Mesothelial cell of epicardium (in vitro differentiated cells): ENCODE measurements around the gene RSBN1L. TPM values are rescaled to one million over a fixed set of nuclear protein-coding genes. Genes with fewer than 3 reads are reported as not detected.

ENCODE experiments used
- DNase-seq, 2 experiments: peaks; one replicate each; pipeline ENCODE4 v3.0.0; 2021; ENCODE audit warnings: low spot score in 2 of 2; ENCODE audit not compliant: unreplicated experiment in 2 of 2
- H3K27ac Mint-ChIP-seq: 2 replicates; pipeline ENCODE4 v1.8.0; 2021; ENCODE audit warnings: mixed read lengths
- H3K27me3 Mint-ChIP-seq: 2 replicates; pipeline ENCODE4 v1.8.0; 2021; ENCODE audit warnings: low read depth, mixed read lengths
- H3K36me3 Mint-ChIP-seq: 2 replicates; pipeline ENCODE4 v1.8.0; 2021; ENCODE audit warnings: mixed read lengths
- H3K4me1 Mint-ChIP-seq: 2 replicates; pipeline ENCODE4 v1.8.0; 2021; ENCODE audit warnings: mixed read lengths
- H3K4me3 Mint-ChIP-seq: 2 replicates; pipeline ENCODE4 v1.8.0; 2021; ENCODE audit warnings: mild to moderate bottlenecking, moderate library complexity, mixed read lengths
- H3K9me3 Mint-ChIP-seq: 2 replicates; pipeline ENCODE4 v1.8.0; 2021; ENCODE audit warnings: mixed read lengths
- total RNA-seq: library from RNA; stranded (reverse); gene quantifications from 3 replicates; pipeline ENCODE4 v1.2.1, GENCODE V29; 2021
- TF ChIP-seq, protein P1 (sequence below): fragments of 200-600 bp; sonication (generic); IDR thresholded peaks from one replicate; pipeline ENCODE4 v1.5.0; 2021; ENCODE audit warnings: antibody characterized with exemption; ENCODE audit not compliant: unreplicated experiment

The RSBN1L gene
- total RNA-seq, 1 donor from 2014 or later = 26.7 TPM

DNA sequence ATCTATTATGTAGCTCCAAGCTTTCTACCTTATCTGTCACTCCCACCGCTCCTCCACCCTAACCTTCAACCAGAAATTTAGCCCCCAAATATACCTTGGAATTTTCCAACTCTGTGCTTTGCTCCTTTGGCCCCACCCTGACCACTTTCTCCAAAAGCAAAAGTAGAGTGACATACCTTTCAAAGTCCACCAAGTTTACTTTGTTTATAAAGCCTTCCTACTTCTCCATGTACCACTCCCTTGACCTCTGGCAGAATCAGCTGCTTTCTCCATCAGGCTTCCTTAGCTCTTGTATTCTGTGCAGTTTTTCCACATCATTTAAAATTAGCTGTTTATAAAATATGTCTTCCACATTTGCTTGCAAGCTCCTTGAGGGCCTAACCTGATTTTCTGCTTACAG, 40.9 kb upstream of the RSBN1L start:
- H3K4me3 Mint-ChIP-seq = no peak overlapping the region
- H3K36me3 Mint-ChIP-seq = peaks cover 7% of the 10 kb centered on the region
- peaks cover 5% of the 10 kb centered on the region for H3K4me1 Mint-ChIP-seq
- H3K27me3 Mint-ChIP-seq = no peaks in the 10 kb centered on the region
- TF ChIP-seq, protein P1, sequence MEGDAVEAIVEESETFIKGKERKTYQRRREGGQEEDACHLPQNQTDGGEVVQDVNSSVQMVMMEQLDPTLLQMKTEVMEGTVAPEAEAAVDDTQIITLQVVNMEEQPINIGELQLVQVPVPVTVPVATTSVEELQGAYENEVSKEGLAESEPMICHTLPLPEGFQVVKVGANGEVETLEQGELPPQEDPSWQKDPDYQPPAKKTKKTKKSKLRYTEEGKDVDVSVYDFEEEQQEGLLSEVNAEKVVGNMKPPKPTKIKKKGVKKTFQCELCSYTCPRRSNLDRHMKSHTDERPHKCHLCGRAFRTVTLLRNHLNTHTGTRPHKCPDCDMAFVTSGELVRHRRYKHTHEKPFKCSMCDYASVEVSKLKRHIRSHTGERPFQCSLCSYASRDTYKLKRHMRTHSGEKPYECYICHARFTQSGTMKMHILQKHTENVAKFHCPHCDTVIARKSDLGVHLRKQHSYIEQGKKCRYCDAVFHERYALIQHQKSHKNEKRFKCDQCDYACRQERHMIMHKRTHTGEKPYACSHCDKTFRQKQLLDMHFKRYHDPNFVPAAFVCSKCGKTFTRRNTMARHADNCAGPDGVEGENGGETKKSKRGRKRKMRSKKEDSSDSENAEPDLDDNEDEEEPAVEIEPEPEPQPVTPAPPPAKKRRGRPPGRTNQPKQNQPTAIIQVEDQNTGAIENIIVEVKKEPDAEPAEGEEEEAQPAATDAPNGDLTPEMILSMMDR = no peak
- H3K27ac Mint-ChIP-seq = no peak overlapping the region
- H3K9me3 Mint-ChIP-seq = no peaks in the 10 kb centered on the region
- no peak for DNase-seq

DNA sequence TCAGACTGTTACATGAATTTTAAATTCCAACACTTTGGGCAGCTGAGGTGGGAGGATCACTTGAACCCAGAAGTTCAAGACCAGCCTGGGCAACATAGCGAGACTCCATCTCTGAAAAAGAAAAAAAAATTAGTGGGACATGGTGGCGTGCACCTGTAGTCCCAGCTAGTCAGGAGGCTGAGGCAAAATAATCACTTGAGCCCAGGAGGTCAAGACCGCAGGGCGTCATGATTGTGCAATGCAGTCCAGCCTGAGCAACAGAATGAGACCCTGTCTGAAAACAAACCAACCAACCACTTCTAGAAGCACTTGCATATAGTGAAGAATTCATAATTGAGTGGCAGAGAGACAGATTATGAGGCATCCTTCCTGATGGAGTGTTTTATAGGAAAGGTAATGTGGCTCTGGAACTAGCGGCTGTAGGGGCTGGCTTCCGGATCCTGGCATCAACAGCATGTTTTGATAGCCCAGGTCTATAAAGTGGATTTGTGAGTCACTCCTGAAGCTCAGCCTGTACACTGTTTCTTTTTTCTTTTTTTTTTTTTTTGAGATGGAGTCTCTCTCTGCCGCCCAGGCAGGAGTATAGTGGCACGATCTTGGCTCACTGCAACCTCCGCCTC, 40.3 kb upstream of the RSBN1L start:
- Mint-ChIP-seq H3K4me1 (peaks cover 4% of the 10 kb centered on the region), H3K27me3 (no peaks in the 10 kb centered on the region), H3K36me3 (peaks cover 7% of the 10 kb centered on the region), H3K27ac (no peak overlapping the region), H3K4me3 (no peak overlapping the region), H3K9me3 (no peaks in the 10 kb centered on the region)
- DNase-seq = no peak
- TF ChIP-seq, protein P1 = no peak

DNA sequence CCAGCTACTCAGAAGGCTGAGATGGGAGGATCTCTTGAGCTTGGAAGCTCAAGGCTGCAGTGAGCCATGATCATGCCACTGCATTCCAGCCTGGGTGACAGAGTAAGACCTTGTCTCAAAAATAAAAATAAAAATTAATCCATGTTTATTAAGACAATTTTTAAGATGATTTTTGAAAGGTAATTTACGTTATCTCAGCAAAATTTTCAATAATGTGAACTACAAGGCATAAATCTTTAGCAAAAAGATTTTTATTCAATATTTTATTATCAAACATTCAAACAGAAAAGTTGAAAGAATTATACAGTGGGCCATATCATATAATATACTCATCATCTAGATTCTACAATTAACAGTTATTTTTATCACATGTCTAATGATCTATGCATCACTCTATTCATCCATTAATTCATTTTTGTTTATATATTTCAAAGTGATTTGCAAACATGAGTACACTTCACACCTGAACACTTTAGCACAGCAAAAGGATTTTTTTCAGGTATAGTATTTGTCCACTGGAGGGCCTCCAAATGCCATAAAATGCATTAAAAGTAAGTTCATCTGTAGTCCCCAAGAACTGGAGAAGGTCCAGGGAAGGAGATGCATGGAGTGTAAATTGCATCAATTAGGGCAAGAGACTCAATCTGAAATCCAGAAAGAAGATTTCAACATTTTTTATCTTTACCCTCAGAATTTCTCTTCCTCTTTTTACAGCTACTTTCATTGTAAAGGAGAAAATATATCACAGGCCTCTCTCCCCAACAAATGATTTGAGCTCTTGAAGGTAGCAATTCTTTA, 38.6 kb upstream of the RSBN1L start:
- Mint-ChIP-seq H3K4me1 (no peaks in the 10 kb centered on the region), H3K27me3 (no peaks in the 10 kb centered on the region), H3K4me3 (no peak overlapping the region), H3K27ac (no peak overlapping the region), H3K36me3 (peaks cover 7% of the 10 kb centered on the region), H3K9me3 (no peaks in the 10 kb centered on the region)
- no peak for DNase-seq
- TF ChIP-seq, protein P1 = peak; percentile 59

DNA sequence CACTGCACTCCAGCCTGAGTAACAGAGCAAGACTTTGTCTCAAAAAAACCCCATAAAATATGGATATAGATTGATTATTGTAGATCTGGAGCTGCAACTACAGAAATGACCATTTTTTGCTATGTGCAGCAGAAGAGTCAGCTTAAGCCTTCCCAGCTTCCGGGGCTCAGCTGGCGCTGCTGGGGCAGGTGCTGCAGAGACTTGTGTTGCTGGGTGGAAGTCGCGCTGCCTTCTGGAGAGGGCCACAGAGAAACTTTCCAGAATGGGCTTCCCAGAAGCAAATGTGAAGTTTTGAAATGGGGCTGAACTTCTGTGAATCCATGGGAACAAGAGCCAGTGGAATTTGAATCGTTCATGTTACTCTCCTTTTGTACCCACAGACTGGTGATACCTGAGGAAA, 37.3 kb upstream of the RSBN1L start:
- Mint-ChIP-seq H3K36me3 (peaks cover 9% of the 10 kb centered on the region), H3K4me3 (no peak overlapping the region), H3K27me3 (no peaks in the 10 kb centered on the region), H3K9me3 (no peaks in the 10 kb centered on the region), H3K4me1 (no peaks in the 10 kb centered on the region), H3K27ac (no peak overlapping the region)
- no peak for DNase-seq
- TF ChIP-seq, protein P1 = no peak

DNA sequence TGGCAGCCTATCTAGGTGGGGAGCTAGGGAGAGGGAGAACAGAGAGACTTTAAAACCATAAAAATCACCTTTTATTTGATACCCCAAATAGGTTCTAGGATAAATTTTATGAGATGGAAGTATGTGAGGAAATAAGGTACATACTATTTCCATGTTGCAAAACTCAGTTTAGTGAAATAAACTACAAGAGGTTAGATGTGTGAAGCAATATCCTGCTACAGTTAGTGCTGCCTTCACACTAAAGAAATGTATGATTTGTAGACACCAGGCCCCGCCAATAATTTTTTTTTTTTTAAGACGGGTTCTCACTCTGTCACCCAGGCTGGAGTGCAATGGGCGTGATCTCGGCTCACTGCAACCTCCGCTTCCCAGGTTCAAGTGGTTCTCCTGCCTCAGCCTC, 34.4 kb upstream of the RSBN1L start:
- no peak for DNase-seq
- TF ChIP-seq, protein P1 = no peak
- no peak overlapping the region for H3K4me3 Mint-ChIP-seq
- H3K4me1 Mint-ChIP-seq = no peaks in the 10 kb centered on the region
- H3K9me3 Mint-ChIP-seq = no peaks in the 10 kb centered on the region
- H3K36me3 Mint-ChIP-seq = peaks cover 8% of the 10 kb centered on the region
- no peak overlapping the region for H3K27ac Mint-ChIP-seq
- H3K27me3 Mint-ChIP-seq = no peaks in the 10 kb centered on the region
